Kidney tubule cell (primary cell): ENCODE data around the gene EHD1.

ENCODE experiments used
- DNase-seq: peaks from one replicate; pipeline ENCODE4 v3.0.0-alpha.2; 2018; ENCODE audit warnings: low spot score

Gene EHD1

GRCh38 chr11:64878494-64879243 is at the start of gene EHD1:
Gene EHD1 (minus strand): TSS chr11:64878621. CDS start chr11:64878464, 157 bp downstream.
- peak; percentile 97 for DNase-seq

GRCh38 chr11:64926689-64927088 is 48.3 kb upstream of the EHD1 start:
- DNase-seq: no peak

DNA sequence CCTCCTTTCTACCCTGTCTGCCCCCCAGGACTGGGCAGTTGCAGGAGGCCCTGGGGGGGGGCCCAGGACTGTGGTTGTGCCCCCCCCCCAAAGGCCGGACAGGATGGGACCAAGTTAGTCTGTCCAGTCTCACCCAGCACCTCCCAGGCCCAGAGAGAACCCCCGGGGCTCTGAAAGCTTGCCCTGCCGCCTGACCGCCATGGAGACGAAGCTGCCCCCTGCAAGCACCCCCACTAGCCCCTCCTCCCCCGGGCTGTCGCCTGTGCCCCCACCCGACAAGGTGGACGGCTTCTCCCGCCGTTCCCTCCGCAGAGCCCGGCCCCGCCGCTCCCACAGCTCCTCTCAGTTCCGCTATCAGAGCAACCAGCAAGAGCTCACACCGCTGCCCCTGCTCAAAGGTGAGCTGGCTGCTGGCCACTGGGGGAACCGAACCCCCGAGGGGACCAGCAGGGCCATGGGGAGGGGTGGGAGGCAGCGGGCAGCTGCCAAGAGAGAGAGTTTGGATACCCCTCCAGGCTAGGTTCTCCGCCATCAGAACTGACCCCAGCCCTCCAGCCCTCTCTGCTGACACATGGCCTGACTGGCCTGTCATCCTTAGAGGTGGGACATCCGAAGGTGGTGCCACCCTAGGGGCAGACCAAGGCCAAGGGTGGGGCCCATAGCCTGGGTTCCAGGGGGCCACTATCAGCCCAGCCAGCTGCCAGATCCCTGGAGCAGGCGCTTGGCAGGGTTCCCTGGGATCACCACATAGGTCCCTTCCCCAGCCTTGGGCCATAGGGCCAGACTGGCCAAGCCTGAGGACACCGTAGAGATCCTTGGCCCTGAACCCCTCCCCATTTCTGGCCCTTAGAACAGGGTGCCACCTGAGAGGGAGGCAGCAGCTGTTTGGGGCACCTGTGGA is 47.4 kb upstream of the EHD1 start:
- DNase-seq: no peak

GRCh38 chr11:64924910-64925284 is 46.5 kb upstream of the EHD1 start:
- DNase-seq: peak; percentile 4

- DNase-seq: peak; percentile 95
These were observed 45.8 kb upstream of the EHD1 start, which contains the start of gene PPP2R5B for GRCh38 chr11:64923944-64924909. Gene PPP2R5B (plus strand): TSS chr11:64924689. CDS start chr11:64925735, 1,046 bp downstream.

DNA sequence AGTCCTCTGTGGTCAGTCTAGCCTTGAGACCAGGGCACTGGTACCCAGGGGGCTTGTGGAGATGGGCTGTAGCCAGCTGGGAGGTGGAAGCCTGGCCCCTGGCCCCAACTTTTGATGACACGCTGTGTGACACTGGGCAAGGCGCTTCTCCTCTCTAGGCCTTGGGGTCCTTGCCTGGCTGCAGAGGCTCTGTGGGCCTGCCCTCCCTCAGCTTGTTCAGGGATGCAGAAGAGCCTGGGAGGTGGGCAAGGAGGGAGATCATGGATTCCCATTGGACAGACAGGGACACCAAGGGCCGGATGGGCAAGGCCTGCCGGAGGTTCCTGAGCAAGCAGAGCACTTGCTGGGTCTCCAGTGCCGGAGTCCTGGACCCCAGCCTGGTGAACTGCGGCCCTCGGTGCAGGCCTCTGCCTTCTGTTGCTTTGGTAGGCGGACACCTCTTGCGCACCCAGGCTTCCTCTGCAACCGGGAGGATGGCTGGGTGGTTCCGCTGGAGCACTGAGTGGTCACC is 44.8 kb upstream of the EHD1 start:
- no peak for DNase-seq

GRCh38 chr11:64921384-64921783 is 43.0 kb upstream of the EHD1 start:
- no peak for DNase-seq

- no peak for DNase-seq
These were observed 41.7 kb upstream of the EHD1 start for GRCh38 chr11:64920124-64920523.

- no peak for DNase-seq
These were observed 41.2 kb upstream of the EHD1 start for GRCh38 chr11:64919627-64920026.

DNA sequence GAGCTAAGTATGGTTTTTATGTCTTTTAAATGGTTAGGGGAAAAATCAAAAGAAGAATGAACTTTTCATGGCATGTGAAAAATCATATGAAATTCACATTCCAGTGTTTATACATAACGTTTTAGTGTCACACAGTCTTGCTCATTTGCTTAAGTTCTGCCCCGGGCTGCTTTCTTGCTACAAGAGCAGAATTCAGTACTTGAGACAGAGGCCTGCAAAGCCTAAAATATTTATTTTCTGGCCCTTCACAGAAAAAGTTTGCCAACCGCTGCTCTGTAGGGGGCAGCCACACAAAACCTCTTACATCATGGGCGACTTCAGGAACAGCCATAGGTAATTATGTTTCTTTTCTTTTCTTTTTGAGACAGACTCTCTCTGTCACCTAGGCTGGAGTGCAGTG is 39.6 kb upstream of the EHD1 start:
- DNase-seq: peak; percentile 49

GRCh38 chr11:64917663-64917995 is 39.2 kb upstream of the EHD1 start:
- no peak for DNase-seq

DNA sequence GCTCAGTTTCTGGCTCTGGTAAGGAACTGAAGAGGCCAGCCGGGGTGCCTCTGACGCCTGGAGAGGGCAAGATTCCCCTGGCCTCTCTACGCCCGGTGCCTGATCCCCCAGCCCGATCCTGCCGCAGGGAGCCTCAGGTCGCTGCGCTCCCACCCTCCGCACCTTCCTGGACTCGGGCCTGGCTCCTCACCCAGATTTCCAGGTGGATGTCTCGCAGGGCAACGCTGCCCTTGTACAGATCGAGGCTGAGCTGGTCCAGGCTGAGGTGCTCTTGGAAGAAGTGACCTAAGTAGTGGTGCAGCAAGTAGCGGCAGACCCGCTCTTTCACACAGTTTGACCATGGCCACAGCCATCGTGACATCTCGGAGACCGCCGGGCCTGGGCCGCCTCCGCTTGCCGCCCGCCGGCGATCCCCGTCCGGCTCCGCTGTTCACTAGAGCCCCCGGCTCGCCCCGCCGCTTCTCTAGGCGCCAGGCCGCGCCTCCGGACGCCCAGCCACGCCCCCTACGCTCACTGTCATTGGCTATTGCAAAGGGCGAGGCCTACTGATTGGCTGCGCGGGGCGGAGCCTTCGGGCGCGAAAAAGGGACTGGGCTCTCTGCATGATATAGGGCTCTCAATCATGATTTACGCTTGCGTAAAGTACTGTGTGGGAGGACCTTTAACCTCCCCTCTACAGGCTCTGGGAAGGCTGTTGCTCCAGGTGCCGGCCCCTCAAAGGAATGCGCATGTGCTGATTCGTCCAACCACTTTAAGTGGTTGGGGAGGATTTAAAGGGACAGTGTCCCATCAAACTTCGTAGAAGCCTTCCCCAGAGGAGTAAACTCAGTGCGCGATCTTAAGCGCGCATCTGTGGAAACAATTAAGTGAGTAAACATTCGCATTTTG is 38.6 kb upstream of the EHD1 start, which contains the start of gene ATG2A:
TSS of gene ATG2A (minus strand) at position 435 of the 888 bp plus-strand sequence. CDS start at position 361, 74 bp downstream.
- peak; percentile 100 for DNase-seq

GRCh38 chr11:64916040-64916774 is 37.8 kb upstream of the EHD1 start:
- DNase-seq: peak; percentile 55

DNA sequence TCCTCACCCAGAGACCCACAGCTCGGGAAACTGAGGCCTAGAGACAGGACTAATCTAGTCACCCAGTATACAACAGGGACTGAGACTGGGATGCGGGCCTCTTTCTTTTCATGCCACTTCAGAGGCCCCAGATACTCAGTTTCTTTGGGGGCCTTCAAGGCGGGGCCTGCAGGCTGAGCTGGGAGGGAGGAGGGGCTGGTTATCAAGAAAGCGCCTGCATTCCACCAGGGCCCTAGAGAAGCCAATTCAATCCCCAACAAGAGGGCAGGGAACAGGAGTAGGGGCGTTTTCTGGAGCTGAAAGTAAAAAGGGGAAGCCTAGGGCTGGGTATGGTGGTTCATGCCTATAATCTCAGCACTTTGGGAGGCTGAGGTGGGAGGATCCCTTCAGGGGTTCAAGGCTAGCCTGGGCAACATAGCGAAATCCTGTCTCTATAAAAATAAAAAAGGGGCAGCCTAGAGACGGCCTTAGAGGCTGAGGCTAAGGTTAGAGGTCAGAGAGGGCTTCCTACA is 37.0 kb upstream of the EHD1 start:
- DNase-seq: no peak

DNA sequence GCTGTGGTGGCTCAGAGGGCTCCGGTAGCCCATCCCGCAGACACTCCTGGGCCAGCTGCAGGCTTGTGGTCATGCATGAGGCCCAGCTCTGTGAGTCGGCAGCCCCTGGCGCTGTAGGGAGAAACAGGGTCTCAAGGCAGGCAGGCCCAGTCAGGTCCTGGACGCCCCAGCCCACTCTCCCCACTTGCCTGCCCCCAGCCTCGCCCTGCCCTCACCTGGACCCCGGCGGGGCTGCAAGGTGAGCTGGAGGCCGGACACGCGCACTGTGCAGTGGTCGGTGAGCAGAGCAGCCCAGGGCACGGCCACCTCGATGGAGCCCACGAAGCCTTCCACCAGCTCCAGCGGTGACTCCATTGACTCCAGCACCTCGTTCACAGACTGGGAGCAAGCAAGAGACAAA is 35.7 kb upstream of the EHD1 start:
- no peak for DNase-seq

- DNase-seq: no peak
These were observed 34.8 kb upstream of the EHD1 start for GRCh38 chr11:64913171-64913727.

GRCh38 chr11:64911689-64912088 is 33.3 kb upstream of the EHD1 start:
- DNase-seq: no peak

GRCh38 chr11:64911142-64911541 is 32.7 kb upstream of the EHD1 start:
- no peak for DNase-seq

- no peak for DNase-seq
These were observed 32.2 kb upstream of the EHD1 start for GRCh38 chr11:64910451-64911093.
